GM12874 (cell line): ENCODE data around the gene EGR1.

Experiments
- CTCF ChIP-seq: IDR thresholded peaks from 2 replicates; pipeline ENCODE4 v1.5.1; 2011; ENCODE audit warnings: low read depth, mild to moderate bottlenecking, control low read depth, low read length, moderate library complexity; ENCODE audit not compliant: insufficient read depth

The EGR1 gene

GRCh38 chr5:138508958-138509357 lies 43.7 kb downstream of the EGR1 start:
- TF ChIP-seq CTCF = no peak

GRCh38 chr5:138514021-138514420 lies 48.7 kb downstream of the EGR1 start:
- TF ChIP-seq CTCF = no peak

GRCh38 chr5:138515556-138516245 lies 50.4 kb downstream of the EGR1 start:
- TF ChIP-seq CTCF = no peak

- no peak for TF ChIP-seq CTCF
Observed at GRCh38 chr5:138517437-138517836, 52.2 kb downstream of the EGR1 start.
